GM12878 (cell line): ENCODE measurements around the gene KCNN3. TPM values are rescaled to one million over a fixed set of nuclear protein-coding genes. Genes with fewer than 3 reads are reported as not detected.

Experiments used
- ATAC-seq: fragments of 200-7000 bp; cut with Tn5 transposase; 3 replicates; pipeline ENCODE4 v1.9.1; 2020; ENCODE audit warnings: mild to moderate bottlenecking, moderate library complexity
- BruUV-seq: library from RNA; stranded (reverse); fragments of 400-500 nt; replicated peaks from 2 replicates; lab custom pipeline; 2021; lab: Mats Ljungman, UMichigan
- CTCF ChIA-PET: fragments of 300-600 bp; sonication (Branson Sonifier 250); formaldehyde crosslinking; extraction: SDS; loops from one replicate; lab custom pipeline; 2021; ENCODE audit warnings: inconsistent platforms; lab: Yijun Ruan, JAX
- POLR2A ChIA-PET: fragments of 350-600 bp; formaldehyde crosslinking; extraction: SDS; loops from one replicate; lab custom pipeline; 2021; ENCODE audit warnings: inconsistent platforms; lab: Charles Lee
- RAD21 ChIA-PET: fragments of 300-600 bp; sonication (Branson Sonifier 250); formaldehyde crosslinking; loops from one replicate; lab custom pipeline; 2023; ENCODE audit warnings: antibody characterized with exemption; ENCODE audit not compliant: unreplicated experiment; lab: Charles Lee
- SMC1A ChIA-PET: fragments of 300-600 bp; sonication (Branson Sonifier 250); formaldehyde crosslinking; loops from one replicate; lab custom pipeline; 2023; ENCODE audit not compliant: unreplicated experiment, uncharacterized antibody; lab: Charles Lee
- DNase-seq: peaks from one replicate; pipeline ENCODE4 v3.0.0-alpha.2; 2011; ENCODE audit warnings: low read depth, low spot score
- FAIRE-seq: peaks from 3 replicates; lab custom pipeline; 2011; peaks lifted over from hg19 to GRCh38; lab: Jason Lieb, UNC
- H2AFZ ChIP-seq: 2 replicates; pipeline ENCODE4 v1.6.0; 2011; ENCODE audit warnings: low read depth, low read length, control low read depth; ENCODE audit not compliant: control insufficient read depth
- H3K27ac ChIP-seq: 2 replicates; pipeline ENCODE4 v1.5.1; 2011; ENCODE audit warnings: control low read depth; ENCODE audit not compliant: control insufficient read depth, insufficient read depth
- H3K27me3 ChIP-seq, 2 experiments: replicated peaks in 1 of 2; 2 replicates each; pipeline versions ENCODE4 v1.6.0 to v1.6.1; 2011; ENCODE audit warnings: low read length in 1 of 2; ENCODE audit not compliant: control insufficient read depth in 2 of 2, insufficient read depth in 2 of 2
- H3K36me3 ChIP-seq, 2 experiments: 2 replicates each; pipeline ENCODE4 v1.5.1; 2011; ENCODE audit warnings: low read length in 1 of 2; ENCODE audit not compliant: control insufficient read depth in 2 of 2, insufficient read depth in 2 of 2
- H3K4me1 ChIP-seq: 2 replicates; pipeline ENCODE4 v1.6.1; 2011; ENCODE audit warnings: mild to moderate bottlenecking, low read length, moderate library complexity, mixed read lengths; ENCODE audit not compliant: control insufficient read depth, insufficient read depth
- H3K4me2 ChIP-seq: 2 replicates; pipeline ENCODE4 v1.6.0; 2011; ENCODE audit warnings: control low read depth; ENCODE audit not compliant: control insufficient read depth, insufficient read depth
- H3K4me3 ChIP-seq: fragments of 200-600 bp; sonication (generic); 2 replicates; pipeline ENCODE4 v1.5.1; 2016
- H3K79me2 ChIP-seq: 2 replicates; pipeline ENCODE4 v1.6.0; 2011; ENCODE audit warnings: low read length; ENCODE audit not compliant: control insufficient read depth, insufficient read depth
- H3K9ac ChIP-seq: 2 replicates; pipeline ENCODE4 v1.8.0; 2011; ENCODE audit warnings: low read length, control low read depth, mixed read lengths; ENCODE audit not compliant: control insufficient read depth, insufficient read depth
- H3K9me3 ChIP-seq: replicated peaks from 3 replicates; pipeline ENCODE4 v1.5.1; 2011; ENCODE audit warnings: mild to moderate bottlenecking, low read length; ENCODE audit not compliant: control insufficient read depth, insufficient read depth
- H4K20me1 ChIP-seq: 2 replicates; pipeline ENCODE4 v1.6.0; 2011; ENCODE audit not compliant: control insufficient read depth, insufficient read depth
- PKNOX1 ChIP-seq: fragments of 450-650 bp; IDR thresholded peaks from 2 replicates; pipeline ENCODE4 v1.6.1; 2016; ENCODE audit warnings: mild to moderate bottlenecking
- RUNX3 ChIP-seq: IDR thresholded peaks from 2 replicates; pipeline ENCODE4 v1.6.1; 2012; ENCODE audit warnings: low read length, inconsistent platforms
- TCF12 ChIP-seq: IDR thresholded peaks from 2 replicates; pipeline ENCODE4 v1.6.1; 2011; ENCODE audit warnings: low read depth, mild to moderate bottlenecking, low read length
- ZSCAN29 ChIP-seq: fragments of 450-650 bp; IDR thresholded peaks from 2 replicates; pipeline ENCODE4 v1.6.1; 2017; ENCODE audit warnings: mild to moderate bottlenecking, moderate library complexity
- WGBS: methylation state at CpG from one replicate; pipeline ENCODE4 v1.1.6; 2016; ENCODE audit warnings: low lambda C conversion rate; ENCODE audit not compliant: insufficient replicate concordance, insufficient coverage; ENCODE audit errors: missing lambda C conversion rate; 5-methylcytosine and 5-hydroxymethylcytosine counted together
- in situ Hi-C: fragments of 300-500 bp; cut with MboI; formaldehyde crosslinking; loops from 9 replicates; pipeline ENCODE4 v1.14.3; 2018; ENCODE audit warnings: mixed read lengths
- intact Hi-C: fragments of 100-400 bp; cut with micrococcal nuclease; formaldehyde crosslinking; loops from one replicate; pipeline ENCODE4 v1.14.2; 2022; ENCODE audit not compliant: unreplicated experiment
- polyA plus RNA-seq, 11 experiments: library from polyadenylated mRNA; depleted of rRNA in 4 of 11; unstranded in 6 of 11; stranded (reverse) in 5 of 11; fragments of >200 nt; fragmentation: Nextera tagmentation in 4 of 11; fragmentation: Illumina TruSeq in 1 of 11; extraction: Ambion mirVana in 4 of 11; extraction: Trizol in 1 of 11; gene quantifications; 1 replicate in 1 of 11; 2 replicates in 10 of 11; pipeline versions ENCODE4 v1.2.1 to v1.2.3, GENCODE V29; 2011 to 2016; ENCODE audit warnings: inconsistent platforms in 2 of 11, missing spikeins in 2 of 11, low read depth in 1 of 11
- total RNA-seq, 4 experiments: library from RNA; depleted of rRNA in 3 of 4; stranded (reverse); fragments of >200 nt in 3 of 4; fragmentation: Illumina TruSeq in 1 of 4; extraction: Trizol in 1 of 4; gene quantifications; 2 replicates each; pipeline versions ENCODE4 v1.2.1 to v1.2.3, GENCODE V29; 2013 to 2021

Gene KCNN3
- total and polyA plus RNA-seq, 10 of the 15 experiments (the other 5 are each of a cell fraction or from before 2014, with no cell fraction given) = 3.5 to 26.4 (median 14.9) TPM

GRCh38 chr1:154777154-154777553 lies 92.9 kb downstream of the KCNN3 start:
- BruUV-seq = no TSS peak
- Histone ChIP-seq H2AFZ (no peak overlapping the region), H3K79me2 (no peaks in the 10 kb centered on the region; the same call in 1 of the 2 replicates), H3K4me2 (no peak overlapping the region), H3K27me3 (no peaks in the 10 kb centered on the region), H3K27ac (no peak overlapping the region), H3K9me3 (peaks cover 3% of the 10 kb centered on the region; the same call in 2 of the 3 replicates), H3K36me3 (peaks cover 8 to 10% of the 10 kb centered on the region in 2 experiments; a peak in 3 of 4 replicates), H3K4me3 (no peak overlapping the region), H4K20me1 (no peaks in the 10 kb centered on the region), H3K4me1 (peaks cover 13% of the 10 kb centered on the region), H3K9ac (no peak overlapping the region)
- ATAC-seq (no peak), FAIRE-seq (no peak), DNase-seq (no peak)
- ChIA-PET RAD21 (no interaction called here), POLR2A (no interaction called here), CTCF (no interaction called here), SMC1A (no interaction called here)
- TF ChIP-seq RUNX3 (0 out of 2 replicates have a peak, but pooled peaks have one; percentile 9), TCF12 (no peak)
- intact Hi-C loops (no loop called here), in situ Hi-C loops (no loop called here)
- 32% methylated on average over 5 of the region's 5 CpGs for WGBS

- no TSS peak for BruUV-seq
- DNase-seq (no peak), ATAC-seq (peak; percentile 57), FAIRE-seq (no peak)
- intact Hi-C loops = no loop called here
- SMC1A ChIA-PET = interaction anchor here (0.6 to 1.6 kb wide), 10 partner anchors 9 to 83 kb away, joined by 3 to 7 read pairs (median 4); no protein-coding TSS in a partner anchor
- WGBS = 92% methylated on average over 17 of the region's 17 CpGs
- peaks cover 4 to 14% of the 10 kb centered on the region in 2 experiments; a peak in 3 of 4 replicates for H3K36me3 ChIP-seq
- no peak overlapping the region for H3K4me3 ChIP-seq
- H3K27ac ChIP-seq = no peak overlapping the region
- peaks cover 3% of the 10 kb centered on the region; the same call in 2 of the 3 replicates for H3K9me3 ChIP-seq
- H3K27me3 ChIP-seq = no peaks in the 10 kb centered on the region
- CTCF ChIA-PET = interaction anchor here (1.0 to 1.5 kb wide), 3 partner anchors 74 to 216 kb away, joined by 3 to 4 read pairs (median 4); no protein-coding TSS in a partner anchor
- H4K20me1 ChIP-seq = no peaks in the 10 kb centered on the region
- peaks cover 13% of the 10 kb centered on the region for H3K4me1 ChIP-seq
- H2AFZ ChIP-seq = no peak overlapping the region
- RAD21 ChIA-PET = interaction anchor here (0.6 to 4.0 kb wide), 9 partner anchors 9 to 1941 kb away, joined by 3 to 17 read pairs (median 6); partner anchors contain the start of gene KCNN3
- no peak for TF ChIP-seq PKNOX1
- no peak for TF ChIP-seq ZSCAN29
- POLR2A ChIA-PET = interaction anchor here (0.5 to 1.7 kb wide), 3 partner anchors 8 to 90 kb away, joined by 5 to 6 read pairs (median 5); no protein-coding TSS in a partner anchor
- in situ Hi-C loops = no loop called here
- no peaks in the 10 kb centered on the region; the same call in 1 of the 2 replicates for H3K79me2 ChIP-seq
- no peak overlapping the region for H3K4me2 ChIP-seq
- H3K9ac ChIP-seq = no peak overlapping the region
These were observed 94.2 kb downstream of the KCNN3 start for GRCh38 chr1:154775621-154776605.
